Endothelial cell of umbilical vein (primary cell): ENCODE results near the gene ADGRD1. TPM values are rescaled to one million over a fixed set of nuclear protein-coding genes. Genes with fewer than 3 reads are reported as not detected.
A peak's percentile ranks its signal among the peaks of the same experiment; 100 is the strongest.

Experiments used
- BruUV-seq: library from RNA; stranded (reverse); fragments of 400-500 nt; replicated peaks from 2 replicates; lab custom pipeline; 2021; lab: Mats Ljungman, UMichigan
- CTCF ChIA-PET: fragments of 300-600, 350-600 bp; sonication (Branson Sonifier 250); formaldehyde crosslinking; loops from one replicate; lab custom pipeline; 2021; ENCODE audit warnings: antibody characterized with exemption, inconsistent platforms; lab: Charles Lee
- POLR2A ChIA-PET: fragments of 300-600, 350-600 bp; sonication (Branson Sonifier 250); formaldehyde crosslinking; loops from one replicate; lab custom pipeline; 2021; ENCODE audit warnings: antibody characterized with exemption, inconsistent platforms; lab: Charles Lee
- DNase-seq: peaks from one replicate; pipeline ENCODE4 v3.0.0-alpha.2; 2011; ENCODE audit warnings: low read depth, low spot score
- FAIRE-seq: peaks from 2 replicates; lab custom pipeline; 2011; peaks lifted over from hg19 to GRCh38; lab: Jason Lieb, UNC
- H2AFZ ChIP-seq: 2 replicates; pipeline ENCODE4 v1.6.0; 2012; ENCODE audit warnings: low read depth, low read length, control low read depth, inconsistent platforms
- H3K27ac ChIP-seq: 2 replicates; pipeline ENCODE4 v1.5.1; 2011; ENCODE audit warnings: low read depth, mild to moderate bottlenecking, control low read depth, low read length, moderate library complexity; ENCODE audit not compliant: insufficient read depth
- H3K27me3 ChIP-seq, 2 experiments: 2 replicates each; pipeline versions ENCODE4 v1.6.0 to v1.6.1; 2011; ENCODE audit warnings: low read length in 2 of 2, mixed read lengths in 1 of 2; ENCODE audit not compliant: control insufficient read depth in 2 of 2, insufficient read depth in 2 of 2
- H3K36me3 ChIP-seq, 2 experiments: 2 replicates in 1 of 2; 3 replicates in 1 of 2; pipeline ENCODE4 v1.5.1; 2011; ENCODE audit warnings: low read length in 2 of 2, mild to moderate bottlenecking in 1 of 2, moderate library complexity in 1 of 2; ENCODE audit not compliant: control insufficient read depth in 2 of 2, insufficient read depth in 2 of 2; ENCODE audit errors: extremely low read depth in 1 of 2
- H3K4me1 ChIP-seq: 3 replicates; pipeline ENCODE4 v1.5.1; 2011; ENCODE audit warnings: mild to moderate bottlenecking, low read length; ENCODE audit not compliant: control insufficient read depth, insufficient read depth; ENCODE audit errors: extremely low read depth
- H3K4me2 ChIP-seq: 2 replicates; pipeline ENCODE4 v1.6.1; 2011; ENCODE audit warnings: low read length, control low read depth, mixed read lengths; ENCODE audit not compliant: insufficient read depth
- H3K4me3 ChIP-seq, 3 experiments: fragments of 200-600 bp in 1 of 3; sonication (generic), shearing (Covaris generic) in 1 of 3; replicated peaks in 1 of 3; 2 replicates each; pipeline ENCODE4 v1.5.1; 2011 to 2016; ENCODE audit warnings: control low read depth in 3 of 3, low read length in 3 of 3, mild to moderate bottlenecking in 2 of 3, inconsistent platforms in 1 of 3, low read depth in 1 of 3, moderate library complexity in 1 of 3; ENCODE audit not compliant: insufficient read depth in 1 of 3
- H3K79me2 ChIP-seq: 2 replicates; pipeline ENCODE4 v1.6.0; 2012; ENCODE audit warnings: low read length, inconsistent platforms; ENCODE audit not compliant: control insufficient read depth, insufficient read depth
- H3K9ac ChIP-seq: replicated peaks from 2 replicates; pipeline ENCODE3; 2011; ENCODE audit warnings: low read length, control low read depth; ENCODE audit not compliant: insufficient read depth; ENCODE audit errors: extremely low read depth
- H3K9me1 ChIP-seq: replicated peaks from 3 replicates; pipeline ENCODE4 v1.6.0; 2011; ENCODE audit warnings: mild to moderate bottlenecking, low read length; ENCODE audit not compliant: control insufficient read depth, insufficient read depth; ENCODE audit errors: extremely low read depth
- H3K9me3 ChIP-seq: replicated peaks from 2 replicates; pipeline ENCODE4 v1.5.1; 2012; ENCODE audit warnings: low read length, inconsistent platforms; ENCODE audit not compliant: control insufficient read depth, insufficient read depth
- H4K20me1 ChIP-seq: replicated peaks from 2 replicates; pipeline ENCODE3; 2011; ENCODE audit warnings: mild to moderate bottlenecking, low read length; ENCODE audit not compliant: control insufficient read depth, insufficient read depth; ENCODE audit errors: extremely low read depth
- EZH2 ChIP-seq: IDR thresholded peaks from 2 replicates; pipeline ENCODE4 v1.6.1; 2012; ENCODE audit warnings: borderline replicate concordance, low read depth, mild to moderate bottlenecking, moderate library complexity, low read length, inconsistent platforms; ENCODE audit not compliant: severe bottlenecking
- FOS ChIP-seq: IDR thresholded peaks from 2 replicates; pipeline ENCODE4 v1.6.1; 2011; ENCODE audit warnings: mild to moderate bottlenecking, low read length, moderate library complexity, borderline replicate concordance; ENCODE audit not compliant: insufficient read depth
- GATA2 ChIP-seq: IDR thresholded peaks from 2 replicates; pipeline ENCODE4 v1.7.0; 2011; ENCODE audit warnings: low read depth, mild to moderate bottlenecking, moderate library complexity, mixed read lengths, low read length; ENCODE audit not compliant: insufficient read length, insufficient read depth
- JUN ChIP-seq: IDR thresholded peaks from 2 replicates; pipeline ENCODE4 v1.6.1; 2011; ENCODE audit warnings: borderline replicate concordance, low read depth; ENCODE audit not compliant: insufficient read length, insufficient read depth
- MYC ChIP-seq: IDR thresholded peaks from one replicate; pipeline ENCODE4 v1.6.1; 2011; ENCODE audit warnings: mild to moderate bottlenecking, low read depth, low read length
- POLR2A ChIP-seq: IDR thresholded peaks from 2 replicates; pipeline ENCODE4 v1.6.1; 2012; ENCODE audit warnings: low read depth, mild to moderate bottlenecking, control low read depth, low read length
- POLR2AphosphoS5 ChIP-seq: IDR thresholded peaks from 2 replicates; pipeline ENCODE4 v1.6.1; 2012; ENCODE audit warnings: low read depth, mild to moderate bottlenecking, control low read depth, low read length, moderate library complexity; ENCODE audit not compliant: insufficient read depth
- dilution Hi-C: fragments of 300-500 bp; cut with MboI; formaldehyde crosslinking; loops from one replicate; pipeline ENCODE4 v1.15.0; 2019; ENCODE audit warnings: low sequenced_read_pairs; ENCODE audit not compliant: extremely low pct_ligation_motif_present
- intact Hi-C: fragments of 100-400 bp; cut with micrococcal nuclease; formaldehyde crosslinking; loops from one replicate; pipeline ENCODE4 v1.10.0; 2022
- polyA plus RNA-seq, 4 experiments: library from polyadenylated mRNA; depleted of rRNA in 3 of 4; stranded (reverse) in 3 of 4; unstranded in 1 of 4; fragments of >200 nt; gene quantifications; 2 replicates each; pipeline versions ENCODE4 v1.2.1 to v1.2.3, GENCODE V29; 2011 to 2012; ENCODE audit warnings: missing spikeins in 1 of 4
- total RNA-seq: library from RNA; stranded (reverse); gene quantifications from 2 replicates; pipeline ENCODE4 v1.2.3, GENCODE V29; 2021
- TF ChIP-seq, protein P1 (sequence below): IDR thresholded peaks from 2 replicates; pipeline ENCODE4 v1.6.1; 2011; ENCODE audit not compliant: insufficient read depth, insufficient read length
- TF ChIP-seq, protein P2 (sequence below), 2 donors: IDR thresholded peaks; 1 replicate in 1 of 2; 2 replicates in 1 of 2; pipeline ENCODE4 v1.5.1; 2011; ENCODE audit warnings: low read length in 2 of 2, mild to moderate bottlenecking in 2 of 2, moderate library complexity in 2 of 2, control low read depth in 1 of 2, inconsistent platforms in 1 of 2, low read depth in 1 of 2; ENCODE audit not compliant: insufficient read depth in 1 of 2; ENCODE audit errors: extremely low read depth in 1 of 2

ADGRD1 gene
- total and polyA plus RNA-seq, 2 donors (not counting 3 experiments of a cell fraction or from before 2014, with no cell fraction given), result 0.07 TPM; not detected in 1

DNA sequence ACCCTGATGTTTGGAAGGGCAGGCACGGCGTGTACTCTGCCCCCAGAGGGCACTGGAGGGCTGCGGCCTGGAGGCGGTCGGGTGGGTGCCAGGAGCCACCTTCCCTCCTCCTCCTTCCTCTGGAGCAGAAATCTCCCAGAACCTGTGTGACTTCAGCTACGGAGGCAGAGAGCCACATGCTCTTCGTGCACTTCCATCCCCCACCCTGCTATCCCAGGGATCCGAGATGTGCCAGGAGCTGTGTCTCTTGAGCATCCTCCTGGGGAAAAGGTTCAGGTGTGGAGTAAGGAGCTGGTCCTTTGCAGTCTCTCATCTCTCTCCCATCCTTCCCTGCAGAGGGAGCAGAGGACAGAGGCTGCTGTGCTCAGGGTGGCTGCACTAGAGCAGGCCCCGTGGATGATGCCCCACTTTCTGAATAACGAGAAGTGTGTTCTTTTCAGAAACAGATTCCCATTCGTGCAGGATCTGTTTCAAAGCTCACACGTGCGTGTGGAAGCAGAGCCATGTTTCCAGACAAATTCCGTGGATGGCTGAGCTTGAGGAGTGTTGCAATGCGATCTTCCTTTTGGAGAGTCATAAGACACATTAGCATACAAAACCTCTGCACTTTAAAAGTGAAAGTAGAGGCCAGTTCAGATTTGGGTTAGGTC, 162.9 kb downstream of the ADGRD1 start:
- Histone ChIP-seq H3K27me3 (no peaks in the 10 kb centered on the region), H3K4me1 (no peaks in the 10 kb centered on the region), H3K79me2 (no peaks in the 10 kb centered on the region), H3K9me1 (no peaks in the 10 kb centered on the region), H3K4me2 (no peak overlapping the region), H3K36me3 (no peaks in the 10 kb centered on the region), H3K9me3 (no peaks in the 10 kb centered on the region), H3K27ac (no peak overlapping the region), H3K4me3 (no peak overlapping the region), H3K9ac (no peak overlapping the region), H2AFZ (no peak overlapping the region), H4K20me1 (no peaks in the 10 kb centered on the region)
- intact Hi-C loops, result no loop called here
- ChIA-PET POLR2A (no interaction called here), CTCF (no interaction called here)
- no TSS peak for BruUV-seq
- TF ChIP-seq, protein P1, sequence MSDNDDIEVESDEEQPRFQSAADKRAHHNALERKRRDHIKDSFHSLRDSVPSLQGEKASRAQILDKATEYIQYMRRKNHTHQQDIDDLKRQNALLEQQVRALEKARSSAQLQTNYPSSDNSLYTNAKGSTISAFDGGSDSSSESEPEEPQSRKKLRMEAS, result no peak
- TF ChIP-seq, protein P2, sequence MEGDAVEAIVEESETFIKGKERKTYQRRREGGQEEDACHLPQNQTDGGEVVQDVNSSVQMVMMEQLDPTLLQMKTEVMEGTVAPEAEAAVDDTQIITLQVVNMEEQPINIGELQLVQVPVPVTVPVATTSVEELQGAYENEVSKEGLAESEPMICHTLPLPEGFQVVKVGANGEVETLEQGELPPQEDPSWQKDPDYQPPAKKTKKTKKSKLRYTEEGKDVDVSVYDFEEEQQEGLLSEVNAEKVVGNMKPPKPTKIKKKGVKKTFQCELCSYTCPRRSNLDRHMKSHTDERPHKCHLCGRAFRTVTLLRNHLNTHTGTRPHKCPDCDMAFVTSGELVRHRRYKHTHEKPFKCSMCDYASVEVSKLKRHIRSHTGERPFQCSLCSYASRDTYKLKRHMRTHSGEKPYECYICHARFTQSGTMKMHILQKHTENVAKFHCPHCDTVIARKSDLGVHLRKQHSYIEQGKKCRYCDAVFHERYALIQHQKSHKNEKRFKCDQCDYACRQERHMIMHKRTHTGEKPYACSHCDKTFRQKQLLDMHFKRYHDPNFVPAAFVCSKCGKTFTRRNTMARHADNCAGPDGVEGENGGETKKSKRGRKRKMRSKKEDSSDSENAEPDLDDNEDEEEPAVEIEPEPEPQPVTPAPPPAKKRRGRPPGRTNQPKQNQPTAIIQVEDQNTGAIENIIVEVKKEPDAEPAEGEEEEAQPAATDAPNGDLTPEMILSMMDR (IDR thresholded peaks at IDR 0.05; ENCODE audit: extremely low read depth in 1 of 2, insufficient read depth in 1 of 2, low read depth in 1 of 2, low read length in 2 of 2), result peak in 1 of 2 donors; percentile 4
- dilution Hi-C loops, result no loop called here
- DNase-seq (no peak), FAIRE-seq (no peak)

DNA sequence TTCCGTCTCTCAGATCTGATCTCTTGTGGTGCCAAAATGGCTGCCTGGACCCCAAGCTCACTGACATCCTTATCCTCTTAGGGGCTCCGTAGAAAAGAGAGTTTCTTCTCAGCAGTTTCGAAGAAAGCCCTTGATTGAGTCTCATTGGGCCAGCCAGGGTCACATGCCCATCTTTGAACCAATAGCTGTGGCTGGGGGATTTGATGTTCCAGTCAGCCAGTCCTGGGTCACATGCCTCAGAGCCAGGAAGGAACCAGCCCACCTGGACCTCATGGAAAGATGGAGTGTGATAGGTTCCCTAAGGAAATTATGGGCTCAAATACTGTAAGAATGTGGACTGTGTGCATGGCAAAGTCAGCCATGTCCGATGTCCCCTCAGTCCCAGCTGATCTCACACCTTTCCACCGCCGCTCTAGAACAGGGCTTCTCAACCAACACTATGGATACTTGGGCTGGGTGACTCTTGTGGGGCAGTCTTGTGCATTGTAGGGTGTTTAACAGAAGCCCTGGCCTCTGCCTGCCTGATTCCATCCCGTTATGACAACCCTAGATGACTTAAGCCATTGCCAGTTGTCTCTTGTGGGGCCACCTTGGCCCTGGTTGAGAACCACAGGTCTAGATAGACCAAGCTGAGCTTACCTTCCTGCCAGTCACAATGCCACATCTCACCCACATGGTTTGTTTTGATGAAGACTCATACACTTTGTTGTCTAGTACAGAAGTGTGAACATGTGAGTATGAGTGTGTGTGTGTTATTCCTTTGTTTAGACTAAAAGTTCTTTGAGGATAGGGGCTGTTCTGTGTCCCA, 163.9 kb downstream of the ADGRD1 start:
- intact Hi-C loops, result no loop called here
- no peak overlapping the region for H3K27ac ChIP-seq

More for the DNA sequence above, 163.9 kb downstream of the ADGRD1 start:
- Histone ChIP-seq H3K36me3 (no peaks in the 10 kb centered on the region), H3K9ac (no peak overlapping the region), H3K4me3 (no peak overlapping the region), H3K4me1 (no peaks in the 10 kb centered on the region), H4K20me1 (no peaks in the 10 kb centered on the region), H2AFZ (no peak overlapping the region), H3K9me3 (no peaks in the 10 kb centered on the region), H3K79me2 (no peaks in the 10 kb centered on the region), H3K9me1 (no peaks in the 10 kb centered on the region), H3K27me3 (no peaks in the 10 kb centered on the region), H3K4me2 (no peak overlapping the region)
- dilution Hi-C loops, result no loop called here
- no peak for DNase-seq
- no peak for TF ChIP-seq POLR2AphosphoS5
- TF ChIP-seq, protein P2 (IDR thresholded peaks at IDR 0.05; ENCODE audit: extremely low read depth in 1 of 2, insufficient read depth in 1 of 2, low read depth in 1 of 2, low read length in 2 of 2), result no peak
- no peak for TF ChIP-seq MYC
- TF ChIP-seq POLR2A, result no peak
- no peak for TF ChIP-seq FOS
- no peak for TF ChIP-seq JUN
- TF ChIP-seq, protein P1, result no peak
- TF ChIP-seq EZH2, result no peak
- no peak for TF ChIP-seq GATA2
- ChIA-PET CTCF (no interaction called here), POLR2A (no interaction called here)
- no peak for FAIRE-seq
- BruUV-seq, result no TSS peak
